ENCODE results near the gene FBLN1.
"Not testable (repeated sequence)": the region's sequence is repeated elsewhere in the genome, so short reads cannot be mapped to it uniquely, and the experiment has no call there.

The FBLN1 gene

GRCh38 chr22:45603619-45604018 lies 100.9 kb downstream of the FBLN1 start:
- Histone ChIP-seq H3K79me2 (no peaks in the 10 kb centered on the region), H3K4me1 (peaks cover 14% of the 10 kb centered on the region), H3K27ac (no peak overlapping the region), H3K4me3 (ENCODE audit: low read depth, low read length) (no peak overlapping the region), H3K9ac (no peak overlapping the region), H3K27me3 (ENCODE audit: control insufficient read depth, insufficient read depth, low read length) (no peaks in the 10 kb centered on the region), H2AFZ (no peak overlapping the region), H3K9me3 (ENCODE audit: control insufficient read depth, low read length) (no peaks in the 10 kb centered on the region), H3K36me3 (ENCODE audit: control insufficient read depth, insufficient read depth, low read length) (no peaks in the 10 kb centered on the region), H3K4me2 (ENCODE audit: low read length) (no peak overlapping the region)
- TF ChIP-seq, protein P1, sequence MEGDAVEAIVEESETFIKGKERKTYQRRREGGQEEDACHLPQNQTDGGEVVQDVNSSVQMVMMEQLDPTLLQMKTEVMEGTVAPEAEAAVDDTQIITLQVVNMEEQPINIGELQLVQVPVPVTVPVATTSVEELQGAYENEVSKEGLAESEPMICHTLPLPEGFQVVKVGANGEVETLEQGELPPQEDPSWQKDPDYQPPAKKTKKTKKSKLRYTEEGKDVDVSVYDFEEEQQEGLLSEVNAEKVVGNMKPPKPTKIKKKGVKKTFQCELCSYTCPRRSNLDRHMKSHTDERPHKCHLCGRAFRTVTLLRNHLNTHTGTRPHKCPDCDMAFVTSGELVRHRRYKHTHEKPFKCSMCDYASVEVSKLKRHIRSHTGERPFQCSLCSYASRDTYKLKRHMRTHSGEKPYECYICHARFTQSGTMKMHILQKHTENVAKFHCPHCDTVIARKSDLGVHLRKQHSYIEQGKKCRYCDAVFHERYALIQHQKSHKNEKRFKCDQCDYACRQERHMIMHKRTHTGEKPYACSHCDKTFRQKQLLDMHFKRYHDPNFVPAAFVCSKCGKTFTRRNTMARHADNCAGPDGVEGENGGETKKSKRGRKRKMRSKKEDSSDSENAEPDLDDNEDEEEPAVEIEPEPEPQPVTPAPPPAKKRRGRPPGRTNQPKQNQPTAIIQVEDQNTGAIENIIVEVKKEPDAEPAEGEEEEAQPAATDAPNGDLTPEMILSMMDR (IDR thresholded peaks at IDR 0.05): no peak

DNA sequence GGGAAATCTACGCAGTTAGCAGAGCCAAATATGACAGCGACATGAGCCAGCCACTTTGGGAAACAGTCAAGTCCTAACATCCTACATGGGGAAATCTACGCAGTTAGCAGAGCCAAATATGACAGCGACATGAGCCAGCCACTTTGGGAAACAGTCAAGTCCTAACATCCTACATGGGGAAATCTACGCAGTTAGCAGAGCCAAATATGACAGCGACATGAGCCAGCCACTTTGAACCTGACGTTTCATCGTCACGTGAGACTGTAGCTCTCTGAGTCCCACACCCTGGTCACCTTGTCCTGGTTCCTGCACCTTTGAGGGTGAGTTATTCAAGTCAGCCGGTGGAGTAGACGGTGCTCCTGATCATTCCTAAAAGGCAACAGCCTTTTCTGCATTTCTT lies 105.4 kb downstream of the FBLN1 start:
- not testable (repeated sequence) for H3K9me3 ChIP-seq (ENCODE audit: control insufficient read depth, low read length); H3K27ac ChIP-seq; H3K9ac ChIP-seq; H3K36me3 ChIP-seq (ENCODE audit: control insufficient read depth, insufficient read depth, low read length); H3K27me3 ChIP-seq (ENCODE audit: control insufficient read depth, insufficient read depth, low read length); H3K4me2 ChIP-seq (ENCODE audit: low read length); H2AFZ ChIP-seq; H3K4me3 ChIP-seq (ENCODE audit: low read depth, low read length); H3K4me1 ChIP-seq; H3K79me2 ChIP-seq

- no peak overlapping the region for H3K4me2 ChIP-seq (ENCODE audit: low read length)
- TF ChIP-seq, protein P1 (IDR thresholded peaks at IDR 0.05): no peak
- no peak overlapping the region for H3K4me3 ChIP-seq (ENCODE audit: low read depth, low read length)
These were observed 106.1 kb downstream of the FBLN1 start for GRCh38 chr22:45608763-45609180.

DNA sequence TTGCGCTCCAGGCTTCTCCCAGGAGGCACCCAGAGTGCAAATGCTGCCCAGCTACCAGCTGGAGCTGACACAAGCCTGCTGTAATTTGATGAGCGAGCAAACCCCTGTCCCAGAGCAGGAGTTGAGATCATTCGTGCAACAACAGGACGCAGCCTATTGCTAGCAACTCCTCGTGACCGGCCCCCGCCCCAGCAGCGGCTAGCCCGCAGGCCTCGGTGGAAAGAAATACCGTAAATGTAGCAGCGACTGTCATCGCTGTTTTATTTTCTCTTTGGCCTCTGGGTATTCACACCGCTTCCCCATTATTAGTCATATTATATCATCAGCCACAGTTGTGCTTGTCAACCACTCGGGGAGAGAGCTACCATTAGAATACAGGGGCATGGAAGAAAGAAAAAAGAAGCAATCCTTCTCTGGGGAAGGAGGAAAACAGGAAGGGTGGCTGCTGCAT lies 109.8 kb downstream of the FBLN1 start:
- H3K36me3 ChIP-seq (ENCODE audit: control insufficient read depth, insufficient read depth, low read length): no peaks in the 10 kb centered on the region
- no peaks in the 10 kb centered on the region for H3K27me3 ChIP-seq (ENCODE audit: control insufficient read depth, insufficient read depth, low read length)
- no peak overlapping the region for H3K27ac ChIP-seq
- H3K79me2 ChIP-seq: no peaks in the 10 kb centered on the region
- H3K4me1 ChIP-seq: no peaks in the 10 kb centered on the region
- H3K9me3 ChIP-seq (ENCODE audit: control insufficient read depth, low read length): no peaks in the 10 kb centered on the region
- TF ChIP-seq, protein P1 (IDR thresholded peaks at IDR 0.05): no peak
- no peak overlapping the region for H3K9ac ChIP-seq
- no peak overlapping the region for H3K4me2 ChIP-seq (ENCODE audit: low read length)
- no peak overlapping the region for H2AFZ ChIP-seq
- no peak overlapping the region for H3K4me3 ChIP-seq (ENCODE audit: low read depth, low read length)

More at GRCh38 chr22:45608763-45609180, 106.1 kb downstream of the FBLN1 start:
- Histone ChIP-seq H3K27me3 (ENCODE audit: control insufficient read depth, insufficient read depth, low read length) (no peaks in the 10 kb centered on the region), H3K27ac (no peak overlapping the region), H3K4me1 (no peaks in the 10 kb centered on the region), H3K9ac (no peak overlapping the region), H3K36me3 (ENCODE audit: control insufficient read depth, insufficient read depth, low read length) (no peaks in the 10 kb centered on the region), H3K9me3 (ENCODE audit: control insufficient read depth, low read length) (no peaks in the 10 kb centered on the region), H2AFZ (no peak overlapping the region), H3K79me2 (no peaks in the 10 kb centered on the region)

DNA sequence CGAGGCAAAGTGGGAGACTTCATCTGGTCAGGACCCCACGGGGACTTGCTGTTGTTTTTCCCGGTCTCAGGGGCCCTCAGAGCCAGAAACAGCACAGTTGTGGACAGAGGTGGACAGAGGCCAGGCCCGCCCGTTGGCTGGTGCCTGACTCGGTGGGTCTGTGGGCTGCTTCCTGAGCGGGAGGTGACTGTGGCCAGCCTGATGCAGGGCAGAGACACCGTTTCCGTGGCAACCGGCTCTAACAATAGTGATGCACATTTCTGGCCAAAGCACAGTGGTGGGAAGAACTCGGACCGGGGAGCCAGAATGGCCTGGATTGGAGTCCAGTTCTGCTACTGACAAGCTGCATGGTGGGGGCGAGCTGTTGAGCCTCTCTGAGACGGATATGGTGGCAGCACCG lies 110.3 kb downstream of the FBLN1 start:
- TF ChIP-seq, protein P1 (IDR thresholded peaks at IDR 0.05): no peak
- no peaks in the 10 kb centered on the region for H3K79me2 ChIP-seq
- H3K9me3 ChIP-seq (ENCODE audit: control insufficient read depth, low read length): no peaks in the 10 kb centered on the region
- H2AFZ ChIP-seq: no peak overlapping the region
- H3K4me1 ChIP-seq: no peaks in the 10 kb centered on the region
- no peak overlapping the region for H3K27ac ChIP-seq
- no peak overlapping the region for H3K4me2 ChIP-seq (ENCODE audit: low read length)
- H3K4me3 ChIP-seq (ENCODE audit: low read depth, low read length): no peak overlapping the region
- no peaks in the 10 kb centered on the region for H3K36me3 ChIP-seq (ENCODE audit: control insufficient read depth, insufficient read depth, low read length)
- H3K9ac ChIP-seq: no peak overlapping the region
- H3K27me3 ChIP-seq (ENCODE audit: control insufficient read depth, insufficient read depth, low read length): no peaks in the 10 kb centered on the region
